HuH-7 (cell line): ENCODE data around the gene INPP5D.
"Not testable (repeated sequence)": the region's sequence is repeated elsewhere in the genome, so short reads cannot be mapped to it uniquely, and the experiment has no call there.

Source experiments
- DNase-seq: peaks from one replicate; pipeline ENCODE4 v3.0.0; 2011; ENCODE audit warnings: low spot score

The INPP5D gene

GRCh38 chr2:233183869-233184418 is 123.8 kb downstream of the INPP5D start:
- peak; percentile 54 for DNase-seq

- no peak for DNase-seq
These were observed 124.5 kb downstream of the INPP5D start for GRCh38 chr2:233184669-233185068.

- no peak for DNase-seq
These were observed 125.2 kb downstream of the INPP5D start for GRCh38 chr2:233185330-233185729.

- DNase-seq, result no peak
These were observed 125.8 kb downstream of the INPP5D start for GRCh38 chr2:233185963-233186362.

- DNase-seq, result no peak
These were observed 126.7 kb downstream of the INPP5D start for GRCh38 chr2:233186851-233187250.

GRCh38 chr2:233189025-233189424 is 128.9 kb downstream of the INPP5D start:
- no peak for DNase-seq

- DNase-seq, result not testable (repeated sequence)
These were observed 130.9 kb downstream of the INPP5D start for GRCh38 chr2:233191016-233191415.

GRCh38 chr2:233193738-233194137 is 133.6 kb downstream of the INPP5D start:
- no peak for DNase-seq

GRCh38 chr2:233195027-233195426 is 134.9 kb downstream of the INPP5D start:
- no peak for DNase-seq

GRCh38 chr2:233197022-233197421 is 136.9 kb downstream of the INPP5D start:
- DNase-seq, result no peak

- no peak for DNase-seq
These were observed 137.9 kb downstream of the INPP5D start for GRCh38 chr2:233198026-233198425.

- no peak for DNase-seq
These were observed 139.7 kb downstream of the INPP5D start for GRCh38 chr2:233199870-233200269.

- not testable (repeated sequence) for DNase-seq
These were observed 140.6 kb downstream of the INPP5D start for GRCh38 chr2:233200790-233201189.

GRCh38 chr2:233201258-233202013 is 141.3 kb downstream of the INPP5D start:
- DNase-seq, result no peak

- no peak for DNase-seq
These were observed 142.4 kb downstream of the INPP5D start for GRCh38 chr2:233202531-233202944.

- DNase-seq, result no peak
These were observed 142.9 kb downstream of the INPP5D start for GRCh38 chr2:233203060-233203459.

- no peak for DNase-seq
These were observed 144.3 kb downstream of the INPP5D start for GRCh38 chr2:233204286-233204936.

GRCh38 chr2:233208382-233209116 is 148.4 kb downstream of the INPP5D start:
- DNase-seq, result no peak

GRCh38 chr2:233209117-233209532 is 149.0 kb downstream of the INPP5D start:
- no peak for DNase-seq

- no peak for DNase-seq
These were observed 149.5 kb downstream of the INPP5D start for GRCh38 chr2:233209533-233210171.

- no peak for DNase-seq
These were observed 150.1 kb downstream of the INPP5D start for GRCh38 chr2:233210281-233210680.
